ENCODE results near the gene CRABP2. TPM values are rescaled to one million over a fixed set of nuclear protein-coding genes. Genes with fewer than 3 reads are reported as not detected.

The CRABP2 gene
- total and polyA plus RNA-seq, 10 donors: 1.2 to 13.1 (median 3.7) TPM

DNA sequence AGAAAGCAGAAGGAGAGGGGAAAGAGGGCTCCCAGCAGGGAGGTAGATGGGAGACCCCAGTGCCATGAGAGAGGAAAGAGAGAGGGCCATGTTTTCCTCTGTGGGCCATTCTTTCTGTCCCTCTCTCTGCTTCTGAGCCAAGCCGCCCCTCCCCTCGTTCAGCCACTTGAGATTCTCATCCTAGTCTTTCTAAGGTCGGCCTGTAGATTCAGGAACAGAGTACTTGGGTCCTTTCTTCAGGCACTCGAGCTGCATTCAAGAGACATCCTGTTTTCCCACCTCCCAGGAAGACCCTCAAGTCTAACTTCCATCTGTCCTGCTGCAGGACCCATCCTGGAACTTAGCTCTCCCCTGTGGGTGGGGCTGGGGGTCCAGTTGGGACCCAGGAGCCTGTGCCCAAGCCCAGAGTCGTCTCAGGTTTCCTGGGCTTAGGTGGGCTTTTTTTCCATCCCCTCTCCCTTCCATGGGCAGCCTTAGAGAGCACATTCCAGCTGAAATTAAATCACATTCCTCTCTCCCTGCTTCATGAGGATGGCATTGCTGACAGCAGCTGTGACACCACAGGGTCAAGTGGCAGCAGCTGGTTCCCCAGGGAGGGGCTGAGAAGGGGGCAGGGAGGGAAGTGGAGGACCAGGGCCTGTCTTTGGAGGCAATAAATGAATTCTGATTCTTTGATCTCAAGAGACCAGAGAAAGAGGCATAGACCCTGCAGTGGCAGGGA, 41.2 kb downstream of the CRABP2 start:
- intact Hi-C loops (cut with DNase I; ENCODE audit: low total_unique reads): no loop called here
- H3K27me3 ChIP-seq (replicated peaks in 1 of 7): no peaks in the 10 kb centered on the region
- TF ChIP-seq CTCF (IDR thresholded peaks at IDR 0.05 in 8 of 11, conservative IDR thresholded peaks at IDR 0.05 in 3 of 11): no peak
- peak in 2 of 3 donors; percentile 44 to 77 for TF ChIP-seq POLR2AphosphoS5 (IDR thresholded peaks at IDR 0.05)
- DNase-seq: no peak
- 42 to 57% (median 50%) methylated on average over 5 of the region's 5 CpGs for WGBS, 5 donors
- H3K4me3 ChIP-seq: no peak overlapping the region
- no peaks in the 10 kb centered on the region for H3K9me3 ChIP-seq
- H3K36me3 ChIP-seq: no peaks in the 10 kb centered on the region
- H3K27ac ChIP-seq: peak overlapping the region; percentile 53 to 87 (median 79)
- peaks cover 63 to 100% (median 91%) of the 10 kb centered on the region in 6 donors for H3K4me1 ChIP-seq

DNA sequence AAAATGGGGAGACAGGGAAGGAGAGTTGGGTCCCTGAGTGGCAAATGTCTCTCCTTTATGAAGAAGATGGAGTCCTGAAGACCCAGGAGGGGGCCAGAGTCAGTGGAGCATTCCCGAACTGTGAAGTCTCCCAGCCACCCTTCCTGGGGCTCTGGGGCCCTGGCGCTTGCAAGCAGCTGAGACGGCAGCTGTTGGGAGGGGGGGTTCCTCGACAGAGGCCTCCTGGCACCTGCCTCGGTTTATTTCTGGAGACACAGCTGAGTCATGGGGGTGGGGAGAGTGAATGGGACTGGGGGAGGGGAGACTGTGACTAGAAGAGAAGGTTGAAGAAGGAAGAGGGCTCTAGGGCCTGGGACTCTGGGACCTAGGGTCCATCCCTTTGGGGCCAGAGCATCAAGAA, 42.2 kb downstream of the CRABP2 start:
- H3K4me3 ChIP-seq: no peak overlapping the region
- no peak for TF ChIP-seq POLR2A (IDR thresholded peaks at IDR 0.05)
- no peak for TF ChIP-seq POLR2AphosphoS5 (IDR thresholded peaks at IDR 0.05)
- no peak for TF ChIP-seq CTCF (IDR thresholded peaks at IDR 0.05 in 8 of 11, conservative IDR thresholded peaks at IDR 0.05 in 3 of 11)
- peaks cover 0 to under 1% (median 0%) of the 10 kb centered on the region in 7 donors for H3K27me3 ChIP-seq (replicated peaks in 1 of 7)
- H3K4me1 ChIP-seq: peaks cover 63 to 100% (median 90%) of the 10 kb centered on the region in 6 donors
- 27 to 55% (median 38%) methylated on average over 5 of the region's 5 CpGs for WGBS, 5 donors
- H3K9me3 ChIP-seq: no peaks in the 10 kb centered on the region
- peak overlapping the region; percentile 42 to 87 (median 80) for H3K27ac ChIP-seq
- no peak for DNase-seq
- H3K36me3 ChIP-seq: no peaks in the 10 kb centered on the region
- intact Hi-C loops (cut with DNase I; ENCODE audit: low total_unique reads): no loop called here

- peaks cover 63 to 100% (median 92%) of the 10 kb centered on the region in 6 donors for H3K4me1 ChIP-seq
- H3K4me3 ChIP-seq: no peak overlapping the region
- H3K36me3 ChIP-seq: no peaks in the 10 kb centered on the region
- no peak for TF ChIP-seq POLR2AphosphoS5 (IDR thresholded peaks at IDR 0.05)
- TF ChIP-seq CTCF (IDR thresholded peaks at IDR 0.05 in 8 of 11, conservative IDR thresholded peaks at IDR 0.05 in 3 of 11): no peak
- no peak for TF ChIP-seq POLR2A (IDR thresholded peaks at IDR 0.05)
- H3K27me3 ChIP-seq (replicated peaks in 1 of 7): peaks cover 0 to 5% (median 0%) of the 10 kb centered on the region in 7 donors
- no peaks in the 10 kb centered on the region for H3K9me3 ChIP-seq
- no peak for DNase-seq
- peak overlapping the region in 7 of 8 donors; percentile 67 to 87 (median 81) for H3K27ac ChIP-seq
- intact Hi-C loops (cut with DNase I; ENCODE audit: low total_unique reads): no loop called here
- WGBS, 5 donors: 86 to 92% (median 88%) methylated on average over 5 of the region's 5 CpGs
Measured at GRCh38 chr1:156662800-156663055, 42.7 kb downstream of the CRABP2 start.

GRCh38 chr1:156662005-156662799, 43.2 kb downstream of the CRABP2 start:
- no peak for DNase-seq
- peaks cover 65 to 100% (median 94%) of the 10 kb centered on the region in 6 donors for H3K4me1 ChIP-seq
- H3K36me3 ChIP-seq: no peaks in the 10 kb centered on the region
- H3K4me3 ChIP-seq: no peak overlapping the region
- TF ChIP-seq CTCF (IDR thresholded peaks at IDR 0.05 in 8 of 11, conservative IDR thresholded peaks at IDR 0.05 in 3 of 11) (no peak), POLR2AphosphoS5 (IDR thresholded peaks at IDR 0.05) (no peak), POLR2A (IDR thresholded peaks at IDR 0.05) (no peak)
- intact Hi-C loops (cut with DNase I; ENCODE audit: low total_unique reads): no loop called here
- peaks cover 0 to 10% (median under 1%) of the 10 kb centered on the region in 7 donors for H3K27me3 ChIP-seq (replicated peaks in 1 of 7)
- no peaks in the 10 kb centered on the region for H3K9me3 ChIP-seq
- 41 to 51% (median 47%) methylated on average over 11 to 12 of the region's 12 CpGs for WGBS, 5 donors
- peak overlapping the region; percentile 11 to 87 (median 80) for H3K27ac ChIP-seq
